H9 (cell line): ENCODE data around the gene RNASEL. TPM values are rescaled to one million over a fixed set of nuclear protein-coding genes. Genes with fewer than 3 reads are reported as not detected.

Experiments
- DNase-seq: peaks from one replicate; pipeline ENCODE4 v3.0.0-alpha.2; 2017
- H2AFZ ChIP-seq: one replicate; pipeline ENCODE4 v1.6.1; 2013; ENCODE audit warnings: mild to moderate bottlenecking, low read length, control low read depth, moderate library complexity
- H2AK5ac ChIP-seq: 2 replicates; pipeline ENCODE4 v1.6.1; 2013; ENCODE audit warnings: low read length, control low read depth, mixed read lengths; ENCODE audit not compliant: insufficient read length
- H2BK120ac ChIP-seq: one replicate; pipeline ENCODE4 v1.6.1; 2013; ENCODE audit warnings: low read depth, mild to moderate bottlenecking, low read length, control low read depth, inconsistent platforms; ENCODE audit not compliant: poor library complexity, severe bottlenecking
- H2BK12ac ChIP-seq: 2 replicates; pipeline ENCODE4 v1.6.1; 2013; ENCODE audit warnings: low read length, control low read depth, mixed read lengths, low read depth; ENCODE audit not compliant: insufficient read length
- H2BK15ac ChIP-seq: 2 replicates; pipeline ENCODE4 v1.6.1; 2013; ENCODE audit warnings: low read depth, low read length, control low read depth
- H2BK20ac ChIP-seq: one replicate; pipeline ENCODE4 v1.6.1; 2013; ENCODE audit warnings: low read depth, mild to moderate bottlenecking, low read length, control low read depth, inconsistent platforms; ENCODE audit not compliant: poor library complexity, severe bottlenecking
- H2BK5ac ChIP-seq: 2 replicates; pipeline ENCODE4 v1.6.1; 2013; ENCODE audit warnings: low read length, control low read depth, mixed read lengths; ENCODE audit not compliant: insufficient read length
- H3K14ac ChIP-seq: 2 replicates; pipeline ENCODE4 v1.6.1; 2013; ENCODE audit warnings: low read length, control low read depth; ENCODE audit not compliant: insufficient read depth
- H3K18ac ChIP-seq: 2 replicates; pipeline ENCODE4 v1.6.1; 2013; ENCODE audit warnings: low read depth, mild to moderate bottlenecking, mixed read lengths, low read length, control low read depth; ENCODE audit not compliant: insufficient read length
- H3K23ac ChIP-seq: 2 replicates; pipeline ENCODE4 v1.6.1; 2013; ENCODE audit warnings: low read length, control low read depth, mixed read lengths, low read depth; ENCODE audit not compliant: insufficient read length
- H3K23me2 ChIP-seq: 2 replicates; pipeline ENCODE4 v1.6.1; 2013; ENCODE audit warnings: low read depth, mild to moderate bottlenecking, mixed read lengths, low read length, control low read depth; ENCODE audit not compliant: insufficient read length, poor library complexity, severe bottlenecking
- H3K27ac ChIP-seq: 2 replicates; pipeline ENCODE4 v1.5.1; 2013; ENCODE audit warnings: low read length, control low read depth, mixed read lengths, low read depth; ENCODE audit not compliant: insufficient read length
- H3K27me3 ChIP-seq: 2 replicates; pipeline ENCODE4 v1.6.1; 2013; ENCODE audit warnings: low read length, control low read depth, inconsistent platforms; ENCODE audit not compliant: insufficient read depth
- H3K4ac ChIP-seq: 2 replicates; pipeline ENCODE4 v1.6.1; 2013; ENCODE audit warnings: low read depth, mild to moderate bottlenecking, control low read depth, inconsistent platforms, low read length, moderate library complexity
- H3K4me1 ChIP-seq: 2 replicates; pipeline ENCODE4 v1.6.1; 2013; ENCODE audit warnings: low read length, control low read depth, inconsistent platforms; ENCODE audit not compliant: insufficient read depth
- H3K4me2 ChIP-seq: 2 replicates; pipeline ENCODE4 v1.6.1; 2013; ENCODE audit warnings: low read length, control low read depth, mixed read lengths; ENCODE audit not compliant: insufficient read length, insufficient read depth
- H3K56ac ChIP-seq: 2 replicates; pipeline ENCODE4 v1.6.1; 2013; ENCODE audit warnings: low read depth, mild to moderate bottlenecking, mixed read lengths, low read length, control low read depth; ENCODE audit not compliant: insufficient read length
- H3K79me1 ChIP-seq: 2 replicates; pipeline ENCODE4 v1.6.1; 2013; ENCODE audit warnings: low read depth, mild to moderate bottlenecking, moderate library complexity, low read length, control low read depth, inconsistent platforms; ENCODE audit not compliant: insufficient read depth, poor library complexity, severe bottlenecking
- H3K79me2 ChIP-seq: 2 replicates; pipeline ENCODE4 v1.6.1; 2013; ENCODE audit warnings: low read length, control low read depth, inconsistent platforms; ENCODE audit not compliant: insufficient read depth
- H3K9ac ChIP-seq: 2 replicates; pipeline ENCODE4 v1.6.1; 2013; ENCODE audit warnings: low read length, control low read depth, mixed read lengths; ENCODE audit not compliant: insufficient read length; ENCODE audit errors: extremely low read depth
- H3K9me3 ChIP-seq: one replicate; pipeline ENCODE4 v1.6.1; 2013; ENCODE audit warnings: low read depth, low read length, inconsistent platforms; ENCODE audit not compliant: control insufficient read depth
- H3T11ph ChIP-seq: one replicate; pipeline ENCODE4 v1.6.1; 2013; ENCODE audit warnings: mild to moderate bottlenecking, low read length, control low read depth, inconsistent platforms
- H4K20me1 ChIP-seq: one replicate; pipeline ENCODE4 v1.6.1; 2013; ENCODE audit not compliant: control insufficient read depth, insufficient read length, insufficient read depth
- H4K5ac ChIP-seq: 2 replicates; pipeline ENCODE4 v1.6.1; 2013; ENCODE audit warnings: low read depth, mild to moderate bottlenecking, mixed read lengths, low read length, control low read depth; ENCODE audit not compliant: insufficient read length
- H4K8ac ChIP-seq: replicated peaks from 2 replicates; pipeline ENCODE4 v1.6.1; 2013; ENCODE audit warnings: low read length, control low read depth, mixed read lengths, low read depth; ENCODE audit not compliant: insufficient read length
- H4K91ac ChIP-seq: 2 replicates; pipeline ENCODE4 v1.6.1; 2013; ENCODE audit warnings: low read depth, mild to moderate bottlenecking, moderate library complexity, mixed read lengths, low read length, control low read depth; ENCODE audit not compliant: insufficient read length
- H3K27ac Mint-ChIP-seq, 3 experiments: 2 replicates in 2 of 3; 3 replicates in 1 of 3; pipeline ENCODE4 v1.8.0; 2020 to 2021; ENCODE audit warnings: mixed read lengths in 3 of 3, mild to moderate bottlenecking in 1 of 3, moderate library complexity in 1 of 3
- H3K27me3 Mint-ChIP-seq: 2 replicates; pipeline ENCODE4 v1.8.0; 2021; ENCODE audit warnings: low read depth, mild to moderate bottlenecking, moderate library complexity, mixed read lengths
- H3K36me3 Mint-ChIP-seq, 3 experiments: 2 replicates in 2 of 3; 3 replicates in 1 of 3; pipeline ENCODE4 v1.8.0; 2020 to 2021; ENCODE audit warnings: low read depth in 3 of 3, mixed read lengths in 3 of 3; ENCODE audit not compliant: insufficient read depth in 1 of 3
- H3K4me1 Mint-ChIP-seq, 2 experiments: 2 replicates each; pipeline ENCODE4 v1.8.0; 2020; ENCODE audit warnings: mixed read lengths in 2 of 2
- H3K4me3 Mint-ChIP-seq, 2 experiments: 2 replicates in 1 of 2; 3 replicates in 1 of 2; pipeline ENCODE4 v1.8.0; 2020 to 2021; ENCODE audit warnings: mild to moderate bottlenecking in 2 of 2, mixed read lengths in 2 of 2, moderate library complexity in 1 of 2
- H3K9me3 Mint-ChIP-seq, 2 experiments: 2 replicates in 1 of 2; 3 replicates in 1 of 2; pipeline ENCODE4 v1.8.0; 2020; ENCODE audit warnings: mild to moderate bottlenecking in 2 of 2, mixed read lengths in 2 of 2, moderate library complexity in 1 of 2
- CTCF ChIP-seq: fragments of 200-600 bp; sonication (generic); conservative IDR thresholded peaks from 3 replicates; pipeline ENCODE4 v1.8.0; 2021; ENCODE audit warnings: antibody characterized with exemption, mild to moderate bottlenecking
- WGBS: extraction: QIAGEN DNeasy Blood & Tissue Kit; methylation state at CpG from one replicate; pipeline ENCODE4 v1.1.7; 2013; ENCODE audit warnings: missing lambda C conversion rate, low lambda C conversion rate, mixed read lengths; ENCODE audit not compliant: insufficient read length; ENCODE audit errors: extremely low coverage; 5-methylcytosine and 5-hydroxymethylcytosine counted together
- total RNA-seq: library from RNA; stranded (reverse); gene quantifications from 2 replicates; pipeline ENCODE4 v1.2.1, GENCODE V29; 2021

Gene RNASEL
- total RNA-seq, 1 experiment from 2014 or later, result 0.63 TPM

GRCh38 chr1:182633657-182634281 lies 44.7 kb upstream of the RNASEL start:
- no peak overlapping the region for H2BK20ac ChIP-seq
- H3K4me2 ChIP-seq, result no peak overlapping the region
- no peak overlapping the region for H2BK120ac ChIP-seq
- no peak overlapping the region for H2AFZ ChIP-seq
- DNase-seq, result no peak
- no peak for TF ChIP-seq CTCF
- no peak overlapping the region for H4K5ac ChIP-seq
- no peaks in the 10 kb centered on the region for H3K9me3 ChIP-seq
- H3K4ac ChIP-seq, result no peak overlapping the region
- H3K27ac ChIP-seq, result no peak overlapping the region
- H3K18ac ChIP-seq, result no peak overlapping the region
- WGBS, result no CpG with 5 or more reads among the region's 11 CpGs
- no peak overlapping the region for H3K56ac ChIP-seq
- Mint-ChIP-seq H3K27me3 (no peaks in the 10 kb centered on the region; the same call in 1 of the 2 replicates), H3K9me3 (no peaks in the 10 kb centered on the region), H3K36me3 (no peaks in the 10 kb centered on the region), H3K27ac (peak overlapping the region in 2 of 3 experiments; percentile 30 to 48; a peak in 2 of 7 replicates), H3K4me1 (peaks cover 34 to 44% of the 10 kb centered on the region in 2 experiments), H3K4me3 (no peak overlapping the region)
- H4K91ac ChIP-seq, result no peak overlapping the region
- H3T11ph ChIP-seq, result no peak overlapping the region
- no peaks in the 10 kb centered on the region for H3K79me2 ChIP-seq
- H3K27me3 ChIP-seq, result no peaks in the 10 kb centered on the region
- H3K14ac ChIP-seq, result no peak overlapping the region
- no peaks in the 10 kb centered on the region for H3K23me2 ChIP-seq
- peaks cover 6% of the 10 kb centered on the region; the same call in 1 of the 2 replicates for H3K4me1 ChIP-seq
- no peak overlapping the region for H3K23ac ChIP-seq
- no peak overlapping the region for H2BK15ac ChIP-seq
- H2BK12ac ChIP-seq, result no peak overlapping the region
- H2BK5ac ChIP-seq, result no peak overlapping the region
- H3K79me1 ChIP-seq, result no peaks in the 10 kb centered on the region
- no peak overlapping the region for H3K9ac ChIP-seq
- H4K8ac ChIP-seq, result no peak overlapping the region
- H4K20me1 ChIP-seq, result no peaks in the 10 kb centered on the region
- H2AK5ac ChIP-seq, result no peak overlapping the region
